Immature natural killer cell (primary cell): Measurements from ENCODE around the gene PADI2. TPM values are rescaled to one million over a fixed set of nuclear protein-coding genes. Genes with fewer than 3 reads are reported as not detected.

Experiments used
- DNase-seq, 3 donors: peaks; one replicate each; pipeline ENCODE4 v3.0.0; 2022; ENCODE audit warnings: mixed read lengths in 1 of 3
- H3K27ac Mint-ChIP-seq, 6 donors: one replicate each; pipeline ENCODE4 v1.8.0; 2020; ENCODE audit warnings: mixed read lengths in 6 of 6, mild to moderate bottlenecking in 5 of 6, inconsistent platforms in 4 of 6, moderate library complexity in 3 of 6
- H3K27me3 Mint-ChIP-seq, 3 donors: one replicate each; pipeline ENCODE4 v1.8.0; 2020 to 2021; ENCODE audit warnings: low read depth in 3 of 3, mild to moderate bottlenecking in 3 of 3, mixed read lengths in 3 of 3, moderate library complexity in 3 of 3, inconsistent platforms in 1 of 3
- H3K36me3 Mint-ChIP-seq, 3 donors: one replicate each; pipeline ENCODE4 v1.8.0; 2020; ENCODE audit warnings: mixed read lengths in 3 of 3, inconsistent platforms in 2 of 3, mild to moderate bottlenecking in 2 of 3
- H3K4me1 Mint-ChIP-seq, 2 donors: one replicate each; pipeline ENCODE4 v1.8.0; 2020; ENCODE audit warnings: inconsistent platforms in 2 of 2, mild to moderate bottlenecking in 2 of 2, mixed read lengths in 2 of 2, moderate library complexity in 1 of 2
- H3K4me3 Mint-ChIP-seq, 5 donors: one replicate each; pipeline ENCODE4 v1.8.0; 2020; ENCODE audit warnings: mild to moderate bottlenecking in 5 of 5, mixed read lengths in 5 of 5, inconsistent platforms in 3 of 5, moderate library complexity in 3 of 5
- H3K9me3 Mint-ChIP-seq, 6 donors: one replicate each; pipeline ENCODE4 v1.8.0; 2020; ENCODE audit warnings: mild to moderate bottlenecking in 6 of 6, mixed read lengths in 6 of 6, inconsistent platforms in 4 of 6, moderate library complexity in 3 of 6
- polyA plus RNA-seq, 3 donors: library from polyadenylated mRNA; unstranded; fragments of 300-500 nt; fragmentation: Illumina TruSeq; gene quantifications; one replicate each; pipeline ENCODE4 v1.2.3, GENCODE V29; 2021

The PADI2 gene
- polyA plus RNA-seq, 3 donors from 2014 or later = 0.15 to 1.6 (median 0.20) TPM

GRCh38 chr1:17060306-17060749 is 58.9 kb downstream of the PADI2 start:
- H3K4me1 Mint-ChIP-seq = no peaks in the 10 kb centered on the region
- no peak for DNase-seq
- H3K4me3 Mint-ChIP-seq = no peak overlapping the region
- H3K27me3 Mint-ChIP-seq = peaks cover 4 to 15% (median 8%) of the 10 kb centered on the region in 3 donors
- no peaks in the 10 kb centered on the region for H3K36me3 Mint-ChIP-seq
- H3K27ac Mint-ChIP-seq = no peak overlapping the region
- no peaks in the 10 kb centered on the region for H3K9me3 Mint-ChIP-seq

- Mint-ChIP-seq H3K9me3 (no peaks in the 10 kb centered on the region), H3K27me3 (peaks cover 4 to 13% (median 6%) of the 10 kb centered on the region in 3 donors), H3K36me3 (no peaks in the 10 kb centered on the region), H3K4me1 (peaks cover 0 to 2% of the 10 kb centered on the region in 2 donors), H3K4me3 (no peak overlapping the region), H3K27ac (no peak overlapping the region)
- peak in 1 of 3 donors; percentile 26 for DNase-seq
Measured at GRCh38 chr1:17059391-17060305, 59.6 kb downstream of the PADI2 start.

GRCh38 chr1:17056551-17056950 is 62.7 kb downstream of the PADI2 start:
- H3K4me1 Mint-ChIP-seq = peaks cover 23 to 25% of the 10 kb centered on the region in 2 donors
- H3K4me3 Mint-ChIP-seq = peak overlapping the region in 2 of 5 donors; percentile 27 to 69
- H3K27ac Mint-ChIP-seq = no peak overlapping the region
- peaks cover 5 to 15% (median 7%) of the 10 kb centered on the region in 3 donors for H3K27me3 Mint-ChIP-seq
- no peaks in the 10 kb centered on the region for H3K36me3 Mint-ChIP-seq
- DNase-seq = no peak
- H3K9me3 Mint-ChIP-seq = no peaks in the 10 kb centered on the region

- H3K9me3 Mint-ChIP-seq = no peaks in the 10 kb centered on the region
- peak overlapping the region in 1 of 6 donors; percentile 55 for H3K27ac Mint-ChIP-seq
- peak overlapping the region; percentile 21 to 95 (median 66) for H3K4me3 Mint-ChIP-seq
- no peak for DNase-seq
- peaks cover 25 to 33% of the 10 kb centered on the region in 2 donors for H3K4me1 Mint-ChIP-seq
- peaks cover 0 to 5% (median 0%) of the 10 kb centered on the region in 3 donors for H3K36me3 Mint-ChIP-seq
- H3K27me3 Mint-ChIP-seq = peaks cover 5 to 13% (median 7%) of the 10 kb centered on the region in 3 donors
Measured at GRCh38 chr1:17055801-17056200, 63.5 kb downstream of the PADI2 start.

GRCh38 chr1:17053685-17054410 is 65.4 kb downstream of the PADI2 start, which contains the start of gene SDHB:
Gene SDHB (minus strand): TSS chr1:17054032. CDS start chr1:17054019, 13 bp downstream.
- Mint-ChIP-seq H3K4me1 (peaks cover 25 to 34% of the 10 kb centered on the region in 2 donors), H3K4me3 (peak within 1 kb of the TSS; percentile 95 to 99 (median 97)), H3K9me3 (no peaks in the 10 kb centered on the region), H3K27ac (peak within 1 kb of the TSS; percentile 92 to 99 (median 97)), H3K27me3 (peaks cover 3 to 12% (median 5%) of the 10 kb centered on the region in 3 donors), H3K36me3 (peaks cover 0 to 5% (median 0%) of the 10 kb centered on the region in 3 donors)
- peak; percentile 100 for DNase-seq

- no peak for DNase-seq
- H3K27ac Mint-ChIP-seq = peak overlapping the region; percentile 92 to 99 (median 97)
- H3K4me3 Mint-ChIP-seq = peak overlapping the region; percentile 95 to 99 (median 97)
- peaks cover 3 to 9% (median 5%) of the 10 kb centered on the region in 3 donors for H3K27me3 Mint-ChIP-seq
- peaks cover 25 to 34% of the 10 kb centered on the region in 2 donors for H3K4me1 Mint-ChIP-seq
- peaks cover 0 to 5% (median 0%) of the 10 kb centered on the region in 3 donors for H3K36me3 Mint-ChIP-seq
- no peaks in the 10 kb centered on the region for H3K9me3 Mint-ChIP-seq
Measured at GRCh38 chr1:17053086-17053684, 66.1 kb downstream of the PADI2 start.

GRCh38 chr1:17052641-17053040 is 66.6 kb downstream of the PADI2 start:
- DNase-seq = no peak
- Mint-ChIP-seq H3K4me3 (peak overlapping the region; percentile 56 to 99 (median 95)), H3K36me3 (peaks cover 0 to 5% (median 0%) of the 10 kb centered on the region in 3 donors), H3K27ac (peak overlapping the region; percentile 61 to 97 (median 86)), H3K9me3 (no peaks in the 10 kb centered on the region), H3K4me1 (peaks cover 25 to 34% of the 10 kb centered on the region in 2 donors), H3K27me3 (peaks cover 2 to 6% (median 4%) of the 10 kb centered on the region in 3 donors)

- peaks cover 25 to 34% of the 10 kb centered on the region in 2 donors for H3K4me1 Mint-ChIP-seq
- peak overlapping the region in 4 of 6 donors; percentile 41 to 97 (median 78) for H3K27ac Mint-ChIP-seq
Measured at GRCh38 chr1:17052038-17052437, 67.2 kb downstream of the PADI2 start.

GRCh38 chr1:17047924-17048323 is 71.3 kb downstream of the PADI2 start:
- no peak for DNase-seq
- Mint-ChIP-seq H3K27me3 (no peaks in the 10 kb centered on the region), H3K36me3 (peaks cover 2 to 16% (median 3%) of the 10 kb centered on the region in 3 donors)

More at GRCh38 chr1:17052038-17052437, 67.2 kb downstream of the PADI2 start:
- Mint-ChIP-seq H3K4me3 (peak overlapping the region in 3 of 5 donors; percentile 68 to 99 (median 95)), H3K36me3 (peaks cover 0 to 5% (median 0%) of the 10 kb centered on the region in 3 donors), H3K27me3 (peaks cover 1 to 6% (median 4%) of the 10 kb centered on the region in 3 donors), H3K9me3 (no peaks in the 10 kb centered on the region)
- DNase-seq = no peak

GRCh38 chr1:17046334-17046657 is 73.0 kb downstream of the PADI2 start:
- H3K4me1 Mint-ChIP-seq = peaks cover 7 to 20% of the 10 kb centered on the region in 2 donors
- H3K9me3 Mint-ChIP-seq = no peaks in the 10 kb centered on the region
- peaks cover 2 to 26% (median 12%) of the 10 kb centered on the region in 3 donors for H3K36me3 Mint-ChIP-seq
- DNase-seq = no peak
- no peak overlapping the region for H3K4me3 Mint-ChIP-seq
- H3K27ac Mint-ChIP-seq = no peak overlapping the region
- H3K27me3 Mint-ChIP-seq = peaks cover 0 to 1% (median 0%) of the 10 kb centered on the region in 3 donors

More at GRCh38 chr1:17047924-17048323, 71.3 kb downstream of the PADI2 start:
- peaks cover 16 to 34% of the 10 kb centered on the region in 2 donors for H3K4me1 Mint-ChIP-seq
- H3K9me3 Mint-ChIP-seq = no peaks in the 10 kb centered on the region
- H3K27ac Mint-ChIP-seq = no peak overlapping the region
- no peak overlapping the region for H3K4me3 Mint-ChIP-seq

GRCh38 chr1:17045634-17046333 is 73.5 kb downstream of the PADI2 start:
- H3K4me1 Mint-ChIP-seq = peaks cover 7 to 15% of the 10 kb centered on the region in 2 donors
- no peaks in the 10 kb centered on the region for H3K9me3 Mint-ChIP-seq
- peak overlapping the region in 4 of 6 donors; percentile 15 to 71 (median 38) for H3K27ac Mint-ChIP-seq
- DNase-seq = peak; percentile 10 to 24 (median 13)
- H3K27me3 Mint-ChIP-seq = peaks cover 0 to 1% (median 0%) of the 10 kb centered on the region in 3 donors
- H3K36me3 Mint-ChIP-seq = peaks cover 2 to 23% (median 12%) of the 10 kb centered on the region in 3 donors
- H3K4me3 Mint-ChIP-seq = peak overlapping the region in 2 of 5 donors; percentile 8 to 46

- DNase-seq = no peak
- H3K9me3 Mint-ChIP-seq = no peaks in the 10 kb centered on the region
- peaks cover 0 to 1% (median 0%) of the 10 kb centered on the region in 3 donors for H3K27me3 Mint-ChIP-seq
- peaks cover 7 to 14% of the 10 kb centered on the region in 2 donors for H3K4me1 Mint-ChIP-seq
- peak overlapping the region in 3 of 6 donors; percentile 7 to 70 (median 18) for H3K27ac Mint-ChIP-seq
- H3K4me3 Mint-ChIP-seq = no peak overlapping the region
- H3K36me3 Mint-ChIP-seq = peaks cover 2 to 25% (median 15%) of the 10 kb centered on the region in 3 donors
Measured at GRCh38 chr1:17045150-17045549, 74.1 kb downstream of the PADI2 start.
